Renal cortex interstitium (tissue), 11 donors: Measurements from ENCODE around the gene EPS15. TPM values are rescaled to one million over a fixed set of nuclear protein-coding genes. Genes with fewer than 3 reads are reported as not detected.
"Not testable (repeated sequence)": the region's sequence is repeated elsewhere in the genome, so short reads cannot be mapped to it uniquely, and the experiment has no call there.

Experiments
- DNase-seq, 11 donors: peaks; one replicate each; pipeline ENCODE4 v3.0.0-alpha.2; 2013; ENCODE audit warnings: low read depth in 9 of 11, low spot score in 4 of 11; ENCODE audit errors: extremely low read depth in 1 of 11
- polyA plus RNA-seq, 3 donors: library from polyadenylated mRNA; unstranded; fragments of 120-200 nt; gene quantifications; one replicate each; pipeline ENCODE4 v1.2.1, GENCODE V29; 2013; ENCODE audit not compliant: insufficient read length in 3 of 3

The EPS15 gene
- polyA plus RNA-seq, 3 donors: 38.0 to 46.0 (median 44.6) TPM

GRCh38 chr1:51336004-51336403 lies 183.1 kb downstream of the EPS15 start:
- no peak for DNase-seq

GRCh38 chr1:51331206-51332100 lies 187.6 kb downstream of the EPS15 start:
- DNase-seq: peak in 1 of 11 donors; percentile 30

GRCh38 chr1:51330331-51331201 lies 188.5 kb downstream of the EPS15 start, which contains the start of gene TTC39A:
TSS of gene TTC39A (minus strand) at chr1:51330562. CDS start at chr1:51330477, 85 bp downstream.
- DNase-seq: no peak

- no peak for DNase-seq
Measured at GRCh38 chr1:51329443-51330325, 189.4 kb downstream of the EPS15 start.

- no peak for DNase-seq
Measured at GRCh38 chr1:51328926-51329325, 190.1 kb downstream of the EPS15 start.

- no peak for DNase-seq
Measured at GRCh38 chr1:51328279-51328678, 190.8 kb downstream of the EPS15 start.

GRCh38 chr1:51327386-51327785 lies 191.7 kb downstream of the EPS15 start:
- no peak for DNase-seq

- DNase-seq: no peak
Measured at GRCh38 chr1:51326839-51327238, 192.2 kb downstream of the EPS15 start.

GRCh38 chr1:51325878-51326755 lies 192.9 kb downstream of the EPS15 start:
- DNase-seq: no peak

- DNase-seq: no peak
Measured at GRCh38 chr1:51325391-51325790, 193.7 kb downstream of the EPS15 start.

- DNase-seq: not testable (repeated sequence)
Measured at GRCh38 chr1:51325011-51325385, 194.1 kb downstream of the EPS15 start.

GRCh38 chr1:51324251-51325010 lies 194.6 kb downstream of the EPS15 start:
- peak in 7 of 11 donors; percentile 40 to 67 (median 58) for DNase-seq

- no peak for DNase-seq
Measured at GRCh38 chr1:51323778-51324177, 195.3 kb downstream of the EPS15 start.

- no peak for DNase-seq
Measured at GRCh38 chr1:51322417-51323101, 196.5 kb downstream of the EPS15 start.

- no peak for DNase-seq
Measured at GRCh38 chr1:51321924-51322280, 197.2 kb downstream of the EPS15 start.

GRCh38 chr1:51320967-51321923 lies 197.8 kb downstream of the EPS15 start:
- no peak for DNase-seq
